Measurements from ENCODE around the gene TMEM87B. TPM values are rescaled to one million over a fixed set of nuclear protein-coding genes. Genes with fewer than 3 reads are reported as not detected.
"Not testable (repeated sequence)": the region's sequence is repeated elsewhere in the genome, so short reads cannot be mapped to it uniquely, and the experiment has no call there.

The TMEM87B gene
- polyA plus RNA-seq, 1 donor, result 13.7 TPM

DNA sequence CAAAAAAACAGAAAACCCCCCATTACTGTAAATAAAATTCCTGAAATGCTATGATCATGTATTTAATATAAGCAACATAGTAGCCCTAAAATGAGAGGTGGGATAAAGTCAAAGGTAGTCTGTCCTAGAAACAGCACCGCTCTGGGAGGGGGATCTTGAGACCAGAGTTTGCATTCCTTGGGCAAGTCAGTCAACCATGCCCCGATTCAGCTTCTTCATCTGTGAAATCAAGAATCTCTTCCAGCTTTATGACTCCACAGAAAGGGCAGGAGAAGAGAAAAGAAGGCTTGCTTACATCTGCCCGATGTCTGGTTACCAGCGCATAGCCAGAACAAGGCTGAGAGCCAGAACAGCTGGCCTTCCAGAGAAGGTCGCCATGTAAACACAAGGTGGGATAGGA, 81.0 kb downstream of the TMEM87B start:
- DNase-seq, result no peak

DNA sequence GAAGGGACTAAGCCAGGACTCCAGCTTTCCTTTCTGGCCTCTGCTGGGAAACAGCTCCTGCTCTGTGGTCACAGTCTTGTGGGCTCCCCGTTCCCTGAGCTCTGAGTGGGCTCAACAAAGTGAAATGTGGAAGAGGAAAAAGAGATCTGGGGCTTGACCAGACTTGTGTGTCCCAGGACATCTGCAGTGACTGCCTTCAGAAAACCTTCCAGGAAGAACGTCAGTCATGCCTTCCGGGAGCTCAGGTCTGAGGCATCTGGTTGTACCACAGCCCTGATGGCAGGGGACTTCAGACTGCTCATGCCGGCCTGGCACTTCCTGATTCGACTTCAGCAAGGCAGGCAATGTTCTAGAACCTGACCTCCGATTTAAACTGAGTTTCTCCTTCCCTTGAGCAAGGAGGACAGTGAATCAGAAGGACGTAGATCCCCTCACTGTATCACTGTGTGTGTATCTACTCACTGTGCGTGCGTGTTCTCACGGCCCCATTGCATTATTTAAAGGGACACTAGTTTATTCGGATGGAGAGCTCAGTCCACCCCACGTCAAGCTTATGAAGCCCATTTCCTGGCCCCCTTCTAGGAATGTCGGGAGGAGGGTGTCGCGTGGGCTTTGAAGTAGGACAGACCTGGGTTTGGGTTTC, 82.6 kb downstream of the TMEM87B start:
- no peak for DNase-seq

DNA sequence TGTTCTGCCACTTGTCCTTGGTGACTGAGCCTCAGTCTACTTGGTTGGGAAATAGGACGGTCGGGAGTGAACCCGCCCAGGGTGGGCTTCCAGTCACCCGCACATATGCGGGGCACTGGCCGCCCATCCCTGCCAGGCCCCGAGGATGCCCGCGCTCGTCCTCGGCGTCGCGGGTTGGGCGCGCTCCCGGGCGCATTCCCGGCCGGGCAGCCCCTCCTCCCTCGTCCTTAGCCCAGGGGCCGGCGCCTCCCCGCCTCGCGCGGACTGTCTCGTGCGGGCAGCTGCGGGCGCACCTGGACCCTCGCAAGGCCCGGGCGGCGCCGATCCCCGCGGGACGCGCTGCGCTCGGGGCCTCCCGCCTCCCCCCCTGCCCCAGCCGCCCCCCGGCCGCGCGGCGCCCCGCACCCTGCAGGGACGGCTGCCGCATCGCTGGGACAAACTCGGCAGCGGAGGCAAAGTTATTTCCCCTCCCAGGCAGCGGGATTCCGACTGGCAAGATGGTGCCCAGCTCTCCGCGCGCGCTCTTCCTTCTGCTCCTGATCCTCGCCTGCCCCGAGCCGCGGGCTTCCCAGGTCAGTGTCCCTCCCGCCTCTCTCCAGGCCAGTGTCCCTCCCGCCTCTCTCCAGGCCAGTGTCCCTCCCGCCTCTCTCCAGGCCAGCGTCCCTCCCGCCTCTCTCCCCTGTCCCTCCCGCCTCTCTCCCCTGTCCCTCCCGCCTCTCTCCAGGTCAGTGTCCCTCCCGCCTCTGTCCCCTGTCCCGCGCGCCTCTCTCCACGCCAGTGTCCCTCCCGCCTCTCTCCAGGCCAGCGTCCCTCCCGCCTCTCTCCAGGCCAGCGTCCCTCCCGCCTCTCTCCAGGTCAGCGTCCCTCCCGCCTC, 83.3 kb downstream of the TMEM87B start, which contains the start of gene FBLN7:
Gene FBLN7 (plus strand): TSS at position 227 of the 874 bp plus-strand sequence. CDS start 271 bp downstream, at position 498.
- DNase-seq, result no peak

DNA sequence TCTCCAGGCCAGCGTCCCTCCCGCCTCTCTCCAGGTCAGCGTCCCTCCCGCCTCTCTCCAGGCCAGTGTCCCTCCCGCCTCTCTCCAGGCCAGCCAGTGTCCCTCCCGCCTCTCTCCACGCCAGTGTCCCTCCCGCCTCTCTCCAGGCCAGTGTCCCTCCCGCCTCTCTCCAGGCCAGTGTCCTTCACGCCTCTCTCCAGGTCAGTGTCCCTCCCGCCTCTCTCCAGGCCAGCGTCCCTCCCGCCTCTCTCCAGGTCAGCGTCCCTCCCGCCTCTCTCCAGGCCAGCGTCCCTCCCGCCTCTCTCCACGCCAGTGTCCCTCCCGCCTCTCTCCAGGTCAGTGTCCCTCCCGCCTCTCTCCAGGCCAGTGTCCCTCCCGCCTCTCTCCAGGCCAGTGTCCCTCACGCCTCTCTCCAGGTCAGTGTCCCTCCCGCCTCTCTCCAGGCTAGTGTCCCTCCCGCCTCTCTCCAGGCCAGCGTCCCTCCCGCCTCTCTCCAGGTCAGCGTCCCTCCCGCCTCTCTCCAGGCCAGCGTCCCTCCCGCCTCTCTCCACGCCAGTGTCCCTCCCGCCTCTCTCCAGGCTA, 84.1 kb downstream of the TMEM87B start:
- DNase-seq, result not testable (repeated sequence)

DNA sequence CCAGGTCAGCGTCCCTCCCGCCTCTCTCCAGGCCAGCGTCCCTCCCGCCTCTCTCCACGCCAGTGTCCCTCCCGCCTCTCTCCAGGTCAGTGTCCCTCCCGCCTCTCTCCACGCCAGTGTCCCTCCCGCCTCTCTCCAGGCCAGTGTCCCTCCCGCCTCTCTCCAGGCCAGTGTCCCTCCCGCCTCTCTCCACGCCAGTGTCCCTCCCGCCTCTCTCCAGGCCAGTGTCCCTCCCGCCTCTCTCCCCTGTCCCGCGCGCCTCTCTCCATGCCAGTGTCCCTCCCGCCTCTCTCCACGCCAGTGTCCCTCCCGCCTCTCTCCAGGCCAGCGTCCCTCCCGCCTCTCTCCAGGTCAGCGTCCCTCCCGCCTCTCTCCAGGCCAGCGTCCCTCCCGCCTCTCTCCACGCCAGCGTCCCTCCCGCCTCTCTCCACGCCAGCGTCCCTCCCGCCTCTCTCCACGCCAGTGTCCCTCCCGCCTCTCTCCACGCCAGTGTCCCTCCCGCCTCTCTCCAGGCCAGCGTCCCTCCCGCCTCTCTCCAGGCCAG, 84.7 kb downstream of the TMEM87B start:
- DNase-seq, result not testable (repeated sequence)

DNA sequence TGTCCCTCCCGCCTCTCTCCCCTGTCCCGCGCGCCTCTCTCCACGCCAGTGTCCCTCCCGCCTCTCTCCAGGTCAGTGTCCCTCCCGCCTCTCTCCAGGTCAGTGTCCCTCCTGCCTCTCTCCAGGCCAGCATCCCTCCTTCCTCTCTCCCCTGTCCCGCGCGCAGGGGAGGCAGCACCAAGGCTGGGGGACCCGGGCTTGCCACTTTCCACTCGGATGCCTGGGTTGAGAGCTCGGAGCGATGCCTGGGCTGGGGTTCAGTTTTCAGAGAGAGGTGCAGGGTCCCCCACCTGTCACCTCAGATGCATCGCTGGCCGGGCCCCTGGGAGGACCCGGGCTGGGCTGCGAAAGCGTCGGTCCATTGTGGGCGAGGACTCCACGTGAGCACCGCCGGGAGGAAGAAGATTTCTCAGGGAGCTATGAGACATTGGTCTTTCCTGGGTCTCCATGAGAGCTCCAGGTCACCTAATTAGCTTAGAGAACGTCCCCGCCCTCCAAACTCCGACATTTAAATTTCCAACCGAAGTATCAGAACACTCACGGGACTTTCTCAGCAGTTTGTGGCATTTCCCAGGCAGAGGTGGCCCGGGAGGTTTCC, 85.2 kb downstream of the TMEM87B start:
- DNase-seq, result no peak

DNA sequence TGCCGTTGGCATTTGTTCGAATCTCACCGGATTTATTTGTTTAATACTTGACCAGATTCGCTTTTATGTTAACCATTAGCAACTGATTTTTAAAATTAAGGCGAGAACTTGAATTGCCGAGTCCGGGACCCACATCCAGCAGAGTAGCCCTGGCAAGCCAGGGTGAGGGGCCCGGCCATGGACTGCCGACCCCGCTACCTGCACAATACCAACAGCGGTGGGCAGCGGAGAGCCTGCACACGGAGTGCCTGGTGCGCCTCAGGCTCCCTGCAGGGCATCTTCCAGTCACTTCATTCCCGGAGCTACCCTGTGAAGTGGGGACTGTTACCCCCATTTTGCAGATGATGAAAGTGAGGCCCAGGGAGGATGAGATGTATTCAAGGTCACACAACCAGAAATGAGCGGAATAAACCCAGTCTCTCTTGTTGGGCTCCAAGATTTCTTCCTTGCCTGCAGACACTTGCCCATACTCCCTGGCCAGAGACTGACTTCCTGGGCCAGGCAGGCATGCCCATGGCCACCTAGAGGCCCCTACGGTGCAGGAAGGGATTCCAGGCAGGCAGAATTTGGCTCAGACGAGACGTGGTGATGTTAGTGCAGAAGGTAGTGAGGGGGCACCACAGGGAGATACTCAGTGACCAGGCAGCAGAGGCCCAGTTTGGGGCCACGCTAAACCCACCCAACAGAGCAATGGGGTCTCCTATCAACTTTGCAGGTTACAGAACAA, 86.0 kb downstream of the TMEM87B start:
- no peak for DNase-seq

DNA sequence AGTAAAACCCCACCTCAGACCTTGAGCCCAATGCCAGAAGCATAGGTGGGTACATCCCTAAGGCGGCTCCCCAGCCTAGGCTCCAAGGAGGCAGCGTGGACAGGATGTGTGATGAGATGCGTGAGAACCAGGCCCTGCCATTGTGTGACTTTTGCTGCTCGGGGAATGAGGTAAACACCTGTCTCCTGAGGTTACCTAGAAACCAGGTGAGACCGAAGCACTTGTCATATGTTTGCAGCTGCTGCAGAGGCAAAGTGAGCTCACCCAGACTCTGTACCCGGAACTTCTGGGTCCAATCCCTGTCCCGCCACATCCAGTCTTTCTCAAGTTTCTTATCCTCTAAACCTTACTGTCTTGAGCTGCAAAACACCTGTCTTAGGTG, 86.5 kb downstream of the TMEM87B start:
- no peak for DNase-seq

DNA sequence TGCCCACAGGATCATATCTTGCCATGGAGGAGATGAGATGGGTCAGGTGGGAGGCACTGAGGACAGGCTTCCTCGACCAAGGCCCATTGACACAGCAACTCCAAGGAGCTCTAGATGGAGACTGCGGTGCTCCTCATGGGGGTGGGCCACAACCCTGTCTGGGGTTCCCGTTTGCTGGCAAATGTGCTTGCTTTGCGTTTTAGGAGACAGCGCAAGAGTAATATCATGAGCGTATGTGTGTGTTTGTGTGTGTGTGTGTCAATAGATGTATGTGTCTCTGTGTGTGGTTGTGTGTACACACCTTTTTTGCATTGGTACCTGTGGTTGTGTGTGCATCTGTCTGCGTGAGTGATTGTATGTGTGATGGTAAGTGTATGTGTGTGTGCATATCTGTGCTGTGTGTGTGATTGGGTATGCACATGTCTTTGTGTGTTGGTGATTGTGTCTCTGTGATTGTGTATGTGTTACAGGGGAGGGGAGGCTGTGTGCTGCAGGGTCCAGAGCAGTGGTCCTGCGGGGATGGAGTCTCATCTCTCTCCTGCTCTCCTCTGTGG, 87.5 kb downstream of the TMEM87B start:
- no peak for DNase-seq

DNA sequence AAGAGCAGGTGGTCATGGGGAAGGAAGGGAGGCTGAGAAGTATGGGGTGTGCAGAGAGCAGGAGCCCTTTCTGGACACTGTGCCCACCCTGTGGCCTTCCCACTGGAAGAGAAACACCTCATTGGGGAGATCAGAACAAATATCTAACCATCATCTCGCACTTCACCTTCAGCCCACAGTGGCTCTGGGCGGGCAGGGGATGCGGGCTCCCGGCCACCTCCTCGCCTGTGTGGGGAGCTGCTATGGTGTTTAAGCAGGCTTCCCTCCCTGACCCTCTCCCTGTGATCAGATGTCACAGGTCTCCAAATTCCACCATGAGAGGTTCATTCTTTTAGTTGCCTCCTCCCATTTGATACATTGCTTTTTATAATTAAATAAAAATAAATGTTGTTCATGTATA, 88.1 kb downstream of the TMEM87B start:
- no peak for DNase-seq

DNA sequence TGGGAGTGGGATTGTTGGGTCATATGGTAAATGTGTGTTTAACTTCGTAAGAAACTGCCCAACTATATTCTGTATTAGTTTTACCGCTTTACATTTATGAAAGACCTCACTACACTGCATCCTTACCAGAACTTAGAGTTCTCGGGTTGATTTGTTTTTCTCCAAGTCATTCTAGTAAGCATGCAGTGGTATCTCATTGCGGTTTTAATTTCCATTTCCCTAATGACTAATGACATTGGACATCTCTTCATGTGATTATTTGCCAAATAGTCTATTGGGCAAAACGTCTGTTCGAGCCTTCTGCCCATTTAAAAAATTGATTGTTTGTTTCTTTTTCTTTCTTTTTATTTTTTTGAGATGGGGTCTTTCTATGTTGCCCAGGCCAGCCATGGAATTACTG, 89.9 kb downstream of the TMEM87B start:
- DNase-seq, result no peak

DNA sequence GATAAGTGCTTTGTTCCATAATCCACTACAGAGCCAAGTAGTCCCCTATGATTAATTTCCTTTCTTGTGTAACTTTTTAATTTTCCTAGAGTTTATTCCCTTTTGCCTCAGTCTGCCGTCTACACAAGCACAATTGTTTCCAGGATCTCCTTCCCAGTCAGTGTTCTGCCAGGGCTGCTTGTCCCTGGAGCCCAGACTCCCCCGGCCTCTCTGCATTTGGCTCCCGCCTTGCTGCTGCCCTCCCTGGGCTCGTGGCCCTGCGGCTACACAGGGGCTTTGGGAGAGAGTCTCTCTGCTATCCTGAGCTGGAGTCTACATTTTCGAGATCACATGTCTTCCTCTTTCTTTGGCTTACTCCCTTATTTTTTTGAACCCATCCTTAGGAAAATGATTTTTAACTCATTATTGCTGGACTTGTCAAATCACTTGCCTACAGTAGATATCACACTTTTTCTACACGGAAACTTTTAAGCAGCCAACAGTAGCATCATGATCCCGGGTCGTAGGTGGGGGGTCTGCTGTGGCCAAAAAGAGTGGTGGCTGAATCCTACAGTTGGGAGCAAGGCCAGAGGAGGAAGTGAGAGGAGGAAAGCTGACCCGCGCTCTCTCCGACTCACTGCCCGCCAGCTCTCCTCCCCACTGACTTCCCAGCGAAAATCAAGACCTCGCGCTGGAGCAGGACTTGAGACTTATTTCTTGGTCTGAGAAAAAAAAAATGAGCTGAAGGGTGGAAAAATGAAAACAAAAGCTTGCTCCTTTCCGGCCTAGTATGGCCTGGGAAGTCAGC, 92.5 kb downstream of the TMEM87B start:
- peak; percentile 75 for DNase-seq

DNA sequence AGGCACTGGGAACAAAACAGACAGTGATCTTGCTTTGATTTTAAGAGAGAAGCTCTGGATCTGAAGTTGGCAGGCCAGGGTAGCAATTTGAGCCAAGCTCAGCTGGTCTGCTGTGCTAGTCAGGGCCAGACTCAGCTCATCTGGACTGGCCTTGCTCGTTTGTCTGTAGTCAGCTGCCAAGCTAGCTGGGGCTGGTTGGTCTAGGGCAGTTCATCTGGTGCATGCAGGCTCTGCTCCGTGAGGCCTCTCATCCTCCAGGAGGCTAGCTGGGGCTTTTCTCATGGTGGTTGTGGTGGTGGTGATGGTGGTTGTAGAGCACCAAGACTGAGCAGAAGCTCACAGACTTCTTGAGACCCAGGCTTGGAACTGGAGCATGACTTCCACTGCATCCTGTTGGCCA, 93.4 kb downstream of the TMEM87B start:
- no peak for DNase-seq

DNA sequence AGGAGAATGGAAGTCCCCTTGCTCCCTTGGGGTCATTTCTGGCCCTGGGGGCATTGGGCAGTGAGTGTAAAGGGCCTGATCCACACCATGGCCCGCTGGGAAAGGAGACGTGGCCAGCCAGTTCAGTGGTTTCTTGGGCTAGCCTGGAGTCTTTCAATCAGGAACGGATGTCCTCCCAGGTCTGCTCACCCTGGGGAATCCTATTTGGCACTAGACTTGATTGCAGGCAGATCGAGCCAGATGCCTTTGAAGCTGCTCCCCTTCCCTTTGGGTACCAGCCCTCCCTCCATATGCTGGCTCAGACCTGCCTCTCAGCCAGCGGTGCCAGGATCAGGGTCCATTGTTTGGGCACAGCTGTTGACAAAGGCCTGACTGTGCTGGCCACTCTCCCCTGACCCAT, 94.1 kb downstream of the TMEM87B start:
- DNase-seq, result no peak

DNA sequence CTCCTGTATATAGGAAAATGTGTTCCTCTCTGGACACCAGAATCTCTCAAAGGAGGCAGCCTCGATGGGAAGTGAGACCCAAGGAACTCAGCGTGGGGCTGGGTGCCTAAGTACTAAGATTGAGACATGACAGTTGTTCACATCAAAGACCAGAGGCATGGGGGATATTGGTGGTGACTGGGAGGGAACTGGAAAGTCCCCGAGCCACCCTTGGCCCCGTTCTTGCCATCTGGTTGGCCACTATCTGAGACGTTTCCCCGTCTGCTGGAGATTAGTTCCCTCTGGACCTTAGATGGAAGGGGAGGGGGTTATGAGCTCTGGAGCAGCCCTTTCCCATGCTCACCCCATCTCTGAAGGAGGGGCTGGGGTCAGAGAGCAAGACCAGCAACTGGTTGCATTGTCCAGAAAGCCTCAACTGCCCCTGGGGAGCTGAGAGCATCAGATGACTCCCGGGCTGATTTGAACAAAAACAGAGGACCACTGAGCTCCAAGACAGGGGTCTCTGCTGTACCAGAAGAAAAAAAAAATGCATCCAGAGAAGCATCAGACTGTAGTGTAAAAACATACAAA, 94.9 kb downstream of the TMEM87B start:
- no peak for DNase-seq

DNA sequence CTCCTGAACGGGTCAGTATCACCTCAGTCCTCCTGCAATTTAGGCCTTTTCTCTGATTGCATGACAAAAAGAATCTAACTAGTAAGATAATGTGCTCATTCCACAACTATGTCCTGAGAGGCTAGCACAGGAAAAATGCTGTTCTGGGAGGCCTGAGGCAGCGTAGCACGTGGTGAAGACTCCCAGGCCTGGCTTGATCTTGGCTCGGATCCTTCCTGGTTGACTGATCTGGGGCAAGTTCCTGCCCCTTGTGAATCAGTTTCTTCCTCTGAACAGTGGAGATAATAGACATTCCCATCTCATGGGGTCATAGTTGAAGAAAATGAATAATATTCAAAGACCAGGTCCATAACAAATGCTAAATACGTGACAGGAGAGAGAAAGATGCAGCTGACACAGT, 95.4 kb downstream of the TMEM87B start:
- no peak for DNase-seq

DNA sequence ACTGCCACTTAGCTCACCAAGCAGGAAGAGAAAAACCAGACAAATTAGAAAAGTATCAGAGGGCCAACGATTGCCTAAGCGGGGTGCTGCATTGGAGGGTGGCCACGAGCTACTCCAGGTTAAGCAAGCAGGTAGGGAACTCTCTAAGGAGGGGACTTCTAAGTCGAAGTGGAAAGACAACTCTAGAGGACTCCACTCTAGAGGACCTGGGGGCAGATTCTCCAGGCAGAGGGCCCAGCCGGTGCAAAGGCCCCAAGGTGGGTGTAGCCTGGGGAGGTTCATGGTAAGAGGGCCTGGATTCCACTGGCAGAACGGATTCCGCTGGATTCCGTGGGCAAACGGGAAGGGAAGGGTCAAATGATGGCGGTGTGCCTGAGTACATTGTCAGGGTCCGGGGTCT, 95.8 kb downstream of the TMEM87B start:
- no peak for DNase-seq

DNA sequence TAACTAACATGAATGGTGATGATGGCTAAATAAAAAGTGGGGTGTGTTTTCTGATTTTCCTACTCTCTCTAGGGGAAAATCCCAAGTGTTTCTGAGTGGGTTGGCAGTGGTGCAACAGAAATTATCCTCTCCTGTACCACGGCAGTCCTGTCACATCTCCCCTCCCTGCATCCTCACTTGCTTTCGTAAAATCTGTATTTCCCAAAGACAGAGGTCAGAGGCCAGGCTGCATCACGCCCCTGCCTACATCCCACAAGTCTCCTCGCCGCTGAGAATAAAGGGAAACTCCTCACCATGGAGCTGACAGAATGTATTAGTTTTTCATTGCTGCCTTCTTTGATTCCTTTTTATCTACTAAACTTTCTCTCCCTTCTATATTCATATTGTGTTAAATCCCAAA, 96.2 kb downstream of the TMEM87B start:
- no peak for DNase-seq

DNA sequence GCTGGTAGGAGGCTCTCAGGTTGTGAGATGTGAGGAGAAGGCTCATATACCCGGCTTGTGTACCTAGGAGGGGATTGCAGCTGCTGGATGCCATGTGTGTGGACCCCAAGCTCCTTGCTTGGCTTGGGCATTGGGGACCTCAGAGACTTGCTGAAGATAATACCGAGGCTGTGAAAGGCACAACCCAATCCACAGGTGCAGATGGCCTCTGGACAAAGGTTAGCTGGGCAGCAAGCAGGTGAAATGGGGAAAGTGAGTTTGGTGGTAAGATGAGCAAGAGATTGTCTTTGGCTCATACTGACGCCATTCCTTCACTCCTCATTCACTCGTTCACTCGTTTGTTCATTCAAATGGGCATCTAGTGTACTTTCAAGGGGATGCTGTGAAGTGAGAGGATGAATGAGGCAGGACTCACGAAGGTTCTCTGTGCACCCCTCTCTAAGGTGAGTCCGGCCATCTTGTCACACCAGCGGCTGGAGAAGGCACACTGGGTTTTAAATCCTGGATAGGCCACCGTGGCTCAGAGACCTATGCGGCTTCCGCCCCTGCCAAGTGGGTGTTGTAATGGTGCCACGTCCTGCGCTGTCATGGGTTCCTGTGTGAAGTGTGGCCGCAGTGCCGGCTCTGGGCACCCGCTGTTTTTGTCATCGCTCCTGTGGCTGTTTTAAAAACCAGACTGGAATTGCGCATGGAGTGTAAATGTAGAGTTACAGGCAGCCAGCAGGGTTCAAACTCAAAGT, 96.8 kb downstream of the TMEM87B start:
- no peak for DNase-seq
